GM10248 (cell line): ENCODE measurements around the gene SYVN1.
A peak's percentile ranks its signal among the peaks of the same experiment; 100 is the strongest.

Experiments used
- CTCF ChIA-PET: fragments of 300-600 bp; sonication (Branson Sonifier 250); formaldehyde crosslinking; extraction: SDS; loops from one replicate; lab custom pipeline; 2021; ENCODE audit warnings: antibody characterized with exemption; lab: Yijun Ruan, JAX
- POLR2A ChIA-PET: fragments of 350-650 bp; sonication (Branson Sonifier 250); formaldehyde crosslinking; extraction: SDS; loops from one replicate; lab custom pipeline; 2020; ENCODE audit warnings: antibody characterized with exemption; lab: Yijun Ruan, JAX
- DNase-seq: peaks from one replicate; pipeline ENCODE4 v3.0.0; 2012; ENCODE audit errors: extremely low spot score
- TF ChIP-seq, protein P1 (sequence below): IDR thresholded peaks from 2 replicates; pipeline ENCODE4 v1.5.1; 2012; ENCODE audit warnings: mild to moderate bottlenecking, low read depth; ENCODE audit errors: extremely low read depth, missing control alignments, control extremely low read depth

The SYVN1 gene

GRCh38 chr11:65096926-65097325, 37.4 kb downstream of the SYVN1 start:
- ChIA-PET CTCF (interaction anchor here (1.0 to 10.5 kb wide), 4 partner anchors 14 to 70 kb away, joined by 3 to 165 read pairs (median 4); partner anchors contain the start of genes FAU, MRPL49, SNX15 and TM7SF2), POLR2A (interaction anchor here (0.5 to 1.3 kb wide), 4 partner anchors 15 to 310 kb away, joined by 3 to 4 read pairs (median 4); partner anchors contain the start of genes FAU, MRPL49 and TM7SF2)
- no peak for DNase-seq
- TF ChIP-seq, protein P1, sequence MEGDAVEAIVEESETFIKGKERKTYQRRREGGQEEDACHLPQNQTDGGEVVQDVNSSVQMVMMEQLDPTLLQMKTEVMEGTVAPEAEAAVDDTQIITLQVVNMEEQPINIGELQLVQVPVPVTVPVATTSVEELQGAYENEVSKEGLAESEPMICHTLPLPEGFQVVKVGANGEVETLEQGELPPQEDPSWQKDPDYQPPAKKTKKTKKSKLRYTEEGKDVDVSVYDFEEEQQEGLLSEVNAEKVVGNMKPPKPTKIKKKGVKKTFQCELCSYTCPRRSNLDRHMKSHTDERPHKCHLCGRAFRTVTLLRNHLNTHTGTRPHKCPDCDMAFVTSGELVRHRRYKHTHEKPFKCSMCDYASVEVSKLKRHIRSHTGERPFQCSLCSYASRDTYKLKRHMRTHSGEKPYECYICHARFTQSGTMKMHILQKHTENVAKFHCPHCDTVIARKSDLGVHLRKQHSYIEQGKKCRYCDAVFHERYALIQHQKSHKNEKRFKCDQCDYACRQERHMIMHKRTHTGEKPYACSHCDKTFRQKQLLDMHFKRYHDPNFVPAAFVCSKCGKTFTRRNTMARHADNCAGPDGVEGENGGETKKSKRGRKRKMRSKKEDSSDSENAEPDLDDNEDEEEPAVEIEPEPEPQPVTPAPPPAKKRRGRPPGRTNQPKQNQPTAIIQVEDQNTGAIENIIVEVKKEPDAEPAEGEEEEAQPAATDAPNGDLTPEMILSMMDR, result no peak

- TF ChIP-seq, protein P1, result no peak
- ChIA-PET POLR2A (interaction anchor here (0.5 to 1.3 kb wide), 3 partner anchors 16 to 311 kb away, joined by 3 to 4 read pairs (median 3); partner anchors contain the start of gene TM7SF2), CTCF (interaction anchor here (1.0 to 10.5 kb wide), 3 partner anchors 15 to 69 kb away, joined by 3 to 165 read pairs (median 5); partner anchors contain the start of genes SNX15 and TM7SF2)
- peak; percentile 90 for DNase-seq
Observed at GRCh38 chr11:65095974-65096806, 38.1 kb downstream of the SYVN1 start, which contains the start of gene VPS51. TSS of gene VPS51 (plus strand) at chr11:65096214. CDS start at chr11:65096251, 37 bp downstream.

DNA sequence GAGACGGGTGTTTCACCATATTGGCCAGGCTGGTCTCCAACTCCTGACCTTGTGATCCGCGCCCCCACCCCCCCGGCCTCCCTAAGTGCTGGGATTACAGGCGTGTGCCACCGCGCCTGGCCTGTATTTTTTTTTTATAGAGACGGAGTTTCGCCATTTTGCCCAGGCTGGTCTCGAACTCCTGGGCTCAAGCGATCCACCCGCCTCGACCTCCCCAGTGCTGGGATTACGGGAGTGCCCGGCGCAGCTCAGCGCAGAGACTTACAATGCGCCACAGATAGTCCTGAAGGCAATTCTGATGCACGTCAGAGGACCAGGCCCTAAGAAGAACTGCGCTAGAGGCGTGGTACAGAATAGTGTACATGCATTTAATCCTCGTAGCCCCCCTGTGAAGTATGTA, 38.9 kb downstream of the SYVN1 start:
- TF ChIP-seq, protein P1, result no peak
- no peak for DNase-seq
- POLR2A ChIA-PET, result interaction anchor here (0.7 kb wide), 1 partner anchor 20 kb away, joined by 6 read pairs; no protein-coding TSS in a partner anchor
- CTCF ChIA-PET, result interaction anchor here (1.1 to 10.5 kb wide), 2 partner anchors 12 to 15 kb away, joined by 5 to 165 read pairs; partner anchors contain the start of genes CDCA5, TM7SF2 and ZFPL1

DNA sequence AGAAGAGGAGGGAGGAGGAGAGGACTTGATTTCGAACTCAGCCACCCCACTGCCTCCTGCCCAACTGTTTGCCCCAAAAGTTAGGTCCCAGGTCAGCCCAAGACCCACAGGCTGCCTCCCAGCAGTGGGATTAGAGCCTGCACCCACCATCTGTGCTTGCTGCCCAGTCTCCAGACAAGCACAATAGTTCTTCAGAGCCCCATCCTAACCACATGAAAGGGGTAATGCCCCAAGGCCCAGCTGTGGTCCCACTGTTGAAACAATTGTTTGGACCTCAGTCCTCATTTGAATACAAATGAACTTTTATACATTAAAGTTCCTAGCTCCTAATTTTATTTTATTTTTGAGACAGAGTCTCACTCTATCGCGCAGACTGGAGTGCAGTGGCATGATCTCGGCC, 43.7 kb downstream of the SYVN1 start:
- CTCF ChIA-PET, result interaction anchor here (1.2 to 3.8 kb wide), 3 partner anchors 12 to 20 kb away, joined by 3 to 22 read pairs (median 4); partner anchors contain the start of gene TM7SF2
- no peak for DNase-seq
- POLR2A ChIA-PET, result interaction anchor here (0.6 kb wide), 1 partner anchor 175 kb away, joined by 3 read pairs; no protein-coding TSS in a partner anchor
- TF ChIP-seq, protein P1, result no peak

- DNase-seq, result no peak
- POLR2A ChIA-PET, result no interaction called here
- TF ChIP-seq, protein P1, result no peak
- CTCF ChIA-PET, result interaction anchor here (0.9 to 3.8 kb wide), 3 partner anchors 21 to 76 kb away, joined by 4 to 22 read pairs (median 4); partner anchors contain the start of genes ARL2, TM7SF2 and ZNHIT2
Observed at GRCh38 chr11:65089621-65090020, 44.7 kb downstream of the SYVN1 start.

DNA sequence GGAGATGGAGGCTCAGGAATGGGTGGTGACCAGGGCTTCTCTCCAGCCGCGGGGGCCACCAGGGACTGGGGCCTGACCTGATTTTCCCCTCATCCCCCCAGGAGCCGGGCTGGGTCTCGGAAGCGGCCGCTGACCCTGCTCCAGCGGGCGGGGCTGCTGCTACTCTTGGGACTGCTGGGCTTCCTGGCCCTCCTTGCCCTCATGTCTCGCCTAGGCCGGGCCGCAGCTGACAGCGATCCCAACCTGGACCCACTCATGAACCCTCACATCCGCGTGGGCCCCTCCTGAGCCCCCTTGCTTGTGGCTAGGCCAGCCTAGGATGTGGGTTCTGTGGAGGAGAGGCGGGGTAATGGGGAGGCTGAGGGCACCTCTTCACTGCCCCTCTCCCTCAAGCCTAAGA, 46.5 kb downstream of the SYVN1 start:
- POLR2A ChIA-PET, result no interaction called here
- no peak for DNase-seq
- CTCF ChIA-PET, result interaction anchor here (3.8 kb wide), 1 partner anchor 23 kb away, joined by 22 read pairs; the partner anchor contains the start of gene TM7SF2
- TF ChIP-seq, protein P1, result no peak
